ENCODE measurements around the gene PPP1R13B. TPM values are rescaled to one million over a fixed set of nuclear protein-coding genes. Genes with fewer than 3 reads are reported as not detected.

The PPP1R13B gene
- total RNA-seq, 1 experiment from 2014 or later = 19.0 TPM

DNA sequence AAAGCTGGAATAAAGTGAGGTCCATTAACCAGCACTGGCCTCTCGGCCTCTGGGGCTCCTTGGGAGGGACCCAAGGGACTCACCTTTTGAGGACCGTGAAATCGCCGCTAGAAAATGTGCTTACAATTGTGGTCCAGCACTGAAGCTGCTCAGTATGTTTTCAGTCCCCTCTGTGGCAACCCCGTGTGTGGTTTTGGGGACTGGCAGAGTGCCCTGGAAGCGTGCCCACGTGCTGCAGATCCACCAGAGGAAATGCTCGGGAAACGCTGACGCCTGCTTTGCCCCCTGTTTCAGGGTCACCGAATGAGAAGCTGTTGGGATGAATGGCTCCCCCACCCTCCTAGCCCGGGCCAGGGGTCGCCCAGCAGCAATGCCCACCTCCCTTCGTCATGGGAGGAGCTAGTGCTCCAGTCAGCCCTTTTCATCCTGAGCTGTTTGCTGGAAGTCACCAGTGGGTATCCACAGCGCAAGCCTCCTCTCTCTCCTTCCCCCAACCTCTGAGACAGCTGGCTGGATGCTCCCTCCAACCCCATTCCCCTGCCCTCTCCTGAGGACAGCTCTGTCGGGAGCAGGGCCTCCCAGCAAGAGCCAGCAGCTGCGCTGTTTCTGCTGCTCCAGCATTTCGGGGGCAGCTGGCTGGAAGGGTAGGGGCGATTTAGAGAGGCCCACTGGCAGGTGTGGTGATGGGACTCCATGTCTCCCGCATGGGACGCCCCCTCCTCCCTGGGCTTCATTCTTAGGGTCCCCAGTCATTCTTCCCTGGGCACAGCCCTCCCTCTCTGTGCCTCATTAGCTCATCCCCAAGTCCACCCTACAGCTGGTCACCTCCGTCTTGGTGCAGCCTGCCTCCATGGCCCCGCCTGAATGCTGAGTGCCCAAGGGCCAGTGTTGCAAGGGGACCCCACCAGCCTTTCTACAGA, 33.2 kb upstream of the PPP1R13B start:
- H3K36me3 ChIP-seq (ENCODE audit: control insufficient read depth, insufficient read depth, low read length) = no peaks in the 10 kb centered on the region
- intact Hi-C loops (cut with micrococcal nuclease; ENCODE audit: unreplicated experiment) (no loop called here), in situ Hi-C loops (cut with HindIII; ENCODE audit: low pct_unique_long_range_greater_than_20kb, low sequenced_read_pairs) (no loop called here)
- H3K9me3 ChIP-seq (ENCODE audit: control insufficient read depth, insufficient read depth, low read depth, low read length) = no peaks in the 10 kb centered on the region
- H3K27me3 ChIP-seq (ENCODE audit: control insufficient read depth, insufficient read depth, low read length) = no peaks in the 10 kb centered on the region
- TF ChIP-seq, protein P1, sequence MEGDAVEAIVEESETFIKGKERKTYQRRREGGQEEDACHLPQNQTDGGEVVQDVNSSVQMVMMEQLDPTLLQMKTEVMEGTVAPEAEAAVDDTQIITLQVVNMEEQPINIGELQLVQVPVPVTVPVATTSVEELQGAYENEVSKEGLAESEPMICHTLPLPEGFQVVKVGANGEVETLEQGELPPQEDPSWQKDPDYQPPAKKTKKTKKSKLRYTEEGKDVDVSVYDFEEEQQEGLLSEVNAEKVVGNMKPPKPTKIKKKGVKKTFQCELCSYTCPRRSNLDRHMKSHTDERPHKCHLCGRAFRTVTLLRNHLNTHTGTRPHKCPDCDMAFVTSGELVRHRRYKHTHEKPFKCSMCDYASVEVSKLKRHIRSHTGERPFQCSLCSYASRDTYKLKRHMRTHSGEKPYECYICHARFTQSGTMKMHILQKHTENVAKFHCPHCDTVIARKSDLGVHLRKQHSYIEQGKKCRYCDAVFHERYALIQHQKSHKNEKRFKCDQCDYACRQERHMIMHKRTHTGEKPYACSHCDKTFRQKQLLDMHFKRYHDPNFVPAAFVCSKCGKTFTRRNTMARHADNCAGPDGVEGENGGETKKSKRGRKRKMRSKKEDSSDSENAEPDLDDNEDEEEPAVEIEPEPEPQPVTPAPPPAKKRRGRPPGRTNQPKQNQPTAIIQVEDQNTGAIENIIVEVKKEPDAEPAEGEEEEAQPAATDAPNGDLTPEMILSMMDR (IDR thresholded peaks at IDR 0.05) = no peak
- no peak for TF ChIP-seq POLR2AphosphoS5 (IDR thresholded peaks at IDR 0.05; ENCODE audit: low read depth, low read length)
- TF ChIP-seq SIN3A (IDR thresholded peaks at IDR 0.05; ENCODE audit: borderline replicate concordance, insufficient read depth, low read depth, low read length) = no peak
- TF ChIP-seq TCF7L2 (IDR thresholded peaks at IDR 0.05; ENCODE audit: low read depth, low read length) = no peak
- TF ChIP-seq, protein P2, sequence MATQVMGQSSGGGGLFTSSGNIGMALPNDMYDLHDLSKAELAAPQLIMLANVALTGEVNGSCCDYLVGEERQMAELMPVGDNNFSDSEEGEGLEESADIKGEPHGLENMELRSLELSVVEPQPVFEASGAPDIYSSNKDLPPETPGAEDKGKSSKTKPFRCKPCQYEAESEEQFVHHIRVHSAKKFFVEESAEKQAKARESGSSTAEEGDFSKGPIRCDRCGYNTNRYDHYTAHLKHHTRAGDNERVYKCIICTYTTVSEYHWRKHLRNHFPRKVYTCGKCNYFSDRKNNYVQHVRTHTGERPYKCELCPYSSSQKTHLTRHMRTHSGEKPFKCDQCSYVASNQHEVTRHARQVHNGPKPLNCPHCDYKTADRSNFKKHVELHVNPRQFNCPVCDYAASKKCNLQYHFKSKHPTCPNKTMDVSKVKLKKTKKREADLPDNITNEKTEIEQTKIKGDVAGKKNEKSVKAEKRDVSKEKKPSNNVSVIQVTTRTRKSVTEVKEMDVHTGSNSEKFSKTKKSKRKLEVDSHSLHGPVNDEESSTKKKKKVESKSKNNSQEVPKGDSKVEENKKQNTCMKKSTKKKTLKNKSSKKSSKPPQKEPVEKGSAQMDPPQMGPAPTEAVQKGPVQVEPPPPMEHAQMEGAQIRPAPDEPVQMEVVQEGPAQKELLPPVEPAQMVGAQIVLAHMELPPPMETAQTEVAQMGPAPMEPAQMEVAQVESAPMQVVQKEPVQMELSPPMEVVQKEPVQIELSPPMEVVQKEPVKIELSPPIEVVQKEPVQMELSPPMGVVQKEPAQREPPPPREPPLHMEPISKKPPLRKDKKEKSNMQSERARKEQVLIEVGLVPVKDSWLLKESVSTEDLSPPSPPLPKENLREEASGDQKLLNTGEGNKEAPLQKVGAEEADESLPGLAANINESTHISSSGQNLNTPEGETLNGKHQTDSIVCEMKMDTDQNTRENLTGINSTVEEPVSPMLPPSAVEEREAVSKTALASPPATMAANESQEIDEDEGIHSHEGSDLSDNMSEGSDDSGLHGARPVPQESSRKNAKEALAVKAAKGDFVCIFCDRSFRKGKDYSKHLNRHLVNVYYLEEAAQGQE (IDR thresholded peaks at IDR 0.05; ENCODE audit: insufficient read depth in 1 of 2, low read depth in 2 of 2, low read length in 1 of 2) = no peak
- POLR2A ChIA-PET = no interaction called here
- H3K4me1 ChIP-seq (ENCODE audit: control insufficient read depth, insufficient read depth, low read length) = peaks cover 12% of the 10 kb centered on the region
- H3K27ac ChIP-seq (ENCODE audit: low read length) = 0 out of 2 replicates have a peak overlapping the region, but pooled peaks have one; percentile 23
- H3K4me3 ChIP-seq (ENCODE audit: low read depth in 2 of 2, low read length in 2 of 2) = peak overlapping the region in 1 of 2 experiments; percentile 45; a peak in 2 of 4 replicates
- CTCF ChIA-PET = interaction anchor here (0.8 kb wide), 1 partner anchor 78 kb away, joined by 3 read pairs; no protein-coding TSS in a partner anchor
- ATAC-seq (peak; percentile 40; the same call in 1 of the 2 replicates), DNase-seq (ENCODE audit: low read depth, low spot score) (no peak)
- BruUV-seq (replicated peaks) = no TSS peak

DNA sequence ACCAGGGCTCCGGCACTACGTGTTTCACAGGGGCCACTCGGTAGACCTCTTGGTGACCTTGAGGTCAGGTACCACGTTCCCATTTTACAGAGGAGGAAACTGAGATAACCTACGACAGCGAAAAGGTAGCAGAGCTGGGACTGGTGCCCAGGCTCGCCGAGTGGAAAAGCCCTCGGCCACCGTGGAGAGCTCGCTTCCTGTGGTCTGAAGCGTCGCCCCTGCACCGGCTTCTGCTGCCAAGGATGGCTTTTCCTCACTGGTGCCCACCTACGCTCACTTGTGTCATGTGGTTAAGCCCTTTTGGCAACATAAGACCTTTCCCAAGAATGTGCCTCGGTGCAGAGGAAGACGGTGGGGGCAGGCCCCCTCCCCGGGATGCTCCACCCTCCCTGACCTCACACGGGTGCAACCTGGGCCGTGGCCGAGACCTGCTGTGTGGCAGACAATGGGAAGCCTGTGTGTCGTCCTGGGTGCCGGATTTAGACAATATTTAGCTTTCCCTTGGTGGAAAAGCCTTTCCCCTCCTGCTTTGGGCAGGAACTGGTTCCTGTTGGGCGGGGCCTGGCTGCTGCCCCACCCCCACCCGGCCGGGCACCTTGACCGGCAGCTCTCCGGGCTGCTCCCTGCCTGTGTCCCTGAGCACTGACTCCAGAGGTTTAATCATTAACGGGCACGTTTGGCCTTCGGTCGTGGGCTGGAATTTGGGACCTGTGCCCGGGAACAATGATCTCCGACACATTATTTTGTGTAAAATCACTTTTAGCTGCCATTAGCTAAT, 32.4 kb upstream of the PPP1R13B start:
- peak; percentile 81 for ATAC-seq
- Histone ChIP-seq H3K36me3 (ENCODE audit: control insufficient read depth, insufficient read depth, low read length) (no peaks in the 10 kb centered on the region), H3K4me3 (ENCODE audit: low read depth in 2 of 2, low read length in 2 of 2) (peak overlapping the region; percentile 15 to 45; a peak in 3 of 4 replicates), H3K9me3 (ENCODE audit: control insufficient read depth, insufficient read depth, low read depth, low read length) (no peaks in the 10 kb centered on the region), H3K27ac (ENCODE audit: low read length) (peak overlapping the region; percentile 39; the same call in 1 of the 2 replicates), H3K27me3 (ENCODE audit: control insufficient read depth, insufficient read depth, low read length) (no peaks in the 10 kb centered on the region), H3K4me1 (ENCODE audit: control insufficient read depth, insufficient read depth, low read length) (peaks cover 12% of the 10 kb centered on the region)
- no peak for DNase-seq (ENCODE audit: low read depth, low spot score)
- ChIA-PET CTCF (interaction anchor here (0.8 kb wide), 1 partner anchor 78 kb away, joined by 3 read pairs; no protein-coding TSS in a partner anchor), POLR2A (interaction anchor here (0.5 kb wide), 1 partner anchor 21 kb away, joined by 6 read pairs; no protein-coding TSS in a partner anchor)
- no TSS peak for BruUV-seq (replicated peaks)
- in situ Hi-C loops (cut with HindIII; ENCODE audit: low pct_unique_long_range_greater_than_20kb, low sequenced_read_pairs) = no loop called here
- intact Hi-C loops (cut with micrococcal nuclease; ENCODE audit: unreplicated experiment) = no loop called here
- TF ChIP-seq TCF7L2 (IDR thresholded peaks at IDR 0.05; ENCODE audit: low read depth, low read length) = no peak
- TF ChIP-seq, protein P2 (IDR thresholded peaks at IDR 0.05; ENCODE audit: insufficient read depth in 1 of 2, low read depth in 2 of 2, low read length in 1 of 2) = no peak
- TF ChIP-seq, protein P1 (IDR thresholded peaks at IDR 0.05) = no peak
